ENCODE results near the gene BCAS3. TPM values are rescaled to one million over a fixed set of nuclear protein-coding genes. Genes with fewer than 3 reads are reported as not detected.

The BCAS3 gene
- total RNA-seq, 1 experiment from 2014 or later, result 26.3 TPM

DNA sequence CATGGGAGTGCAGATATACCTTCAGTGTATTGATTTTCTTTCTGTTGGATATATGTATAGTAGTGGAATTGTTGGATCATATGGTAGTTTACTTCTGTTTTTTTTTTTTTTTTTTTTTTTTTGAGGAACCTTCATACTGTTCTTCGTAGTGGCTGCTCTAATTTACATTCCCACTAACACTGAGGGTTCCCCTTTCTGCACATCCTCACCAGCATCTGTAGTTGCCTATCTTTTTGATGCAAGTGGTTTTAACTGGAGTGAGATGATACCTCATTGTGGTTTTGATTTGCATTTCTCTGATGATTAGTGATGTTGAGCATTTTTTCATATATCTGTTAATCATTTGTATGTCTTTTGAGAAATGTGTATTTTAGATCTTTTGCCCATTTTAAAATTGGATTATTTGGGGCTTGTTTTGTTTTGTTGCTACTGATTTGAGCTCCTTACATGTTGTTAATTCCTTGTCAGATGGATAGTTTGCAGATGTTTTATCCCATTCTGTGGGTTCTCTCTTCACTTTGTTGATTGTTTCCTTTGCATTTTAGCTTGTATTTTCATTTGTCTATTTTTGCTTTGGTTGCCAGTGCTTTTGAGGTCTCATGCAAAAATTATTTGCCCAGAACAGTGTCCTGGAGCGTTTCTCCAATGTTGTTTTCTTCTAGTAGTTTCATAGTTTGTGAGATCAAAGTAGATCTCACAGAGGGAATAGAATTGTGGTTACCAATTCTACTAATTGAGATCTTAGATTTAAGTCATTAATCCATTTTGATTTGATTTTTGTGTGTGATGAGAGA, 25.0 kb upstream of the BCAS3 start (continued):
- TF ChIP-seq, protein P1, sequence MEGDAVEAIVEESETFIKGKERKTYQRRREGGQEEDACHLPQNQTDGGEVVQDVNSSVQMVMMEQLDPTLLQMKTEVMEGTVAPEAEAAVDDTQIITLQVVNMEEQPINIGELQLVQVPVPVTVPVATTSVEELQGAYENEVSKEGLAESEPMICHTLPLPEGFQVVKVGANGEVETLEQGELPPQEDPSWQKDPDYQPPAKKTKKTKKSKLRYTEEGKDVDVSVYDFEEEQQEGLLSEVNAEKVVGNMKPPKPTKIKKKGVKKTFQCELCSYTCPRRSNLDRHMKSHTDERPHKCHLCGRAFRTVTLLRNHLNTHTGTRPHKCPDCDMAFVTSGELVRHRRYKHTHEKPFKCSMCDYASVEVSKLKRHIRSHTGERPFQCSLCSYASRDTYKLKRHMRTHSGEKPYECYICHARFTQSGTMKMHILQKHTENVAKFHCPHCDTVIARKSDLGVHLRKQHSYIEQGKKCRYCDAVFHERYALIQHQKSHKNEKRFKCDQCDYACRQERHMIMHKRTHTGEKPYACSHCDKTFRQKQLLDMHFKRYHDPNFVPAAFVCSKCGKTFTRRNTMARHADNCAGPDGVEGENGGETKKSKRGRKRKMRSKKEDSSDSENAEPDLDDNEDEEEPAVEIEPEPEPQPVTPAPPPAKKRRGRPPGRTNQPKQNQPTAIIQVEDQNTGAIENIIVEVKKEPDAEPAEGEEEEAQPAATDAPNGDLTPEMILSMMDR (IDR thresholded peaks at IDR 0.05 in 2 of 3, conservative IDR thresholded peaks at IDR 0.05 in 1 of 3; ENCODE audit: borderline replicate concordance in 1 of 3, insufficient read depth in 1 of 3, low read depth in 2 of 3, low read length in 2 of 3), result no peak
- no peak for TF ChIP-seq ZNF274 (IDR thresholded peaks at IDR 0.05; ENCODE audit: low read depth, low read length)
- no peak for TF ChIP-seq EZH2 (IDR thresholded peaks at IDR 0.05)
- TF ChIP-seq TCF7L2 (IDR thresholded peaks at IDR 0.05; ENCODE audit: borderline replicate concordance, extremely low read depth, insufficient read depth, insufficient read length), result no peak
- TF ChIP-seq ZFX (IDR thresholded peaks at IDR 0.05), result no peak
- TF ChIP-seq, protein P2, sequence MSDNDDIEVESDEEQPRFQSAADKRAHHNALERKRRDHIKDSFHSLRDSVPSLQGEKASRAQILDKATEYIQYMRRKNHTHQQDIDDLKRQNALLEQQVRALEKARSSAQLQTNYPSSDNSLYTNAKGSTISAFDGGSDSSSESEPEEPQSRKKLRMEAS (IDR thresholded peaks at IDR 0.05), result no peak
- TF ChIP-seq SRF (IDR thresholded peaks at IDR 0.05; ENCODE audit: low read depth), result no peak
- TF ChIP-seq EZH2phosphoT487 (IDR thresholded peaks at IDR 0.05; ENCODE audit: borderline replicate concordance), result no peak
- no peak for TF ChIP-seq CEBPB (IDR thresholded peaks at IDR 0.05; ENCODE audit: low read depth)
- no peak for TF ChIP-seq CBX3 (IDR thresholded peaks at IDR 0.05; ENCODE audit: low read depth)
- no peak for TF ChIP-seq EGR1 (IDR thresholded peaks at IDR 0.05; ENCODE audit: low read depth)
- TF ChIP-seq FOSL1 (IDR thresholded peaks at IDR 0.05; ENCODE audit: low read depth), result no peak
- no peak for TF ChIP-seq SIN3A (IDR thresholded peaks at IDR 0.05; ENCODE audit: low read depth)
- TF ChIP-seq ELF1 (IDR thresholded peaks at IDR 0.05; ENCODE audit: borderline replicate concordance, low read depth), result no peak
- TF ChIP-seq SP1 (IDR thresholded peaks at IDR 0.05; ENCODE audit: low read depth), result no peak

Measured in HCT116 (cell line).